Activated naive CD4-positive, alpha-beta T cell treated with anti-CD3 and anti-CD28 coated beads, Interleukin-2, amount 50 U/mL, for 72 hours (primary cell): ENCODE results near the gene CATSPERD. TPM values are rescaled to one million over a fixed set of nuclear protein-coding genes. Genes with fewer than 3 reads are reported as not detected.
A peak's percentile ranks its signal among the peaks of the same experiment; 100 is the strongest.
"Not testable (repeated sequence)": the region's sequence is repeated elsewhere in the genome, so short reads cannot be mapped to it uniquely, and the experiment has no call there.

Source experiments
- ATAC-seq, 2 donors: fragments of 150-1000 bp; cut with Tn5 transposase; 2 replicates each; pipeline ENCODE4 v1.10.0; 2021; ENCODE audit warnings: mild to moderate bottlenecking in 2 of 2, moderate library complexity in 2 of 2
- DNase-seq, 2 donors: peaks; one replicate each; pipeline ENCODE4 v3.0.0; 2021 to 2022; ENCODE audit warnings: low spot score in 2 of 2
- H3K27ac Mint-ChIP-seq, 2 donors: one replicate each; pipeline ENCODE4 v1.8.0; 2022; ENCODE audit warnings: mild to moderate bottlenecking in 2 of 2, mixed read lengths in 2 of 2
- H3K36me3 Mint-ChIP-seq, 2 donors: one replicate each; pipeline ENCODE4 v1.8.0; 2022; ENCODE audit warnings: mixed read lengths in 2 of 2
- H3K9me3 Mint-ChIP-seq, 2 donors: one replicate each; pipeline ENCODE4 v1.8.0; 2022; ENCODE audit warnings: mixed read lengths in 2 of 2
- total RNA-seq, 2 donors: library from RNA; stranded (reverse); gene quantifications; one replicate each; pipeline ENCODE4 v1.2.3, GENCODE V29; 2022

Gene CATSPERD
- total RNA-seq, 2 donors from 2014 or later: not detected

DNA sequence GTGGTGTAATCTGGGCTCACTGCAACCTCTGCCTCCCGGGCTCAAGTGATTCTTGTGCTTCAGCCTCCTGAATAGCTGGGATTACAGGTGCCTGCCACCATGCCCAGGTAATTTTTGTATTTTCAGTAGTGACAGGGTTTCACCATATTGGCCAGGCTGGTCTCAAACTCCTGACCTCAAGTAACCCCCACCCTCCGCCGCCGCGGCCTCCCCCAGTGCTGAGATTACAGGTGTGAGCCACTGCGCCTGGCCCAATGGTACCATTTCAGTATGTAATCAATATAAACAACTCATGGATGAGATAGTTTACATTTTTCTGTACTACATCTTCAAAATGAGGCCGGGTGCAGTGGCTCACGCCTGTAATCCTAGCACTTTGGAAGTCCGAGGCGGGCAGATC is 24.6 kb downstream of the CATSPERD start:
- not testable (repeated sequence) for H3K27ac Mint-ChIP-seq, ATAC-seq, H3K36me3 Mint-ChIP-seq, H3K9me3 Mint-ChIP-seq, DNase-seq

- not testable (repeated sequence) for DNase-seq, H3K27ac Mint-ChIP-seq, ATAC-seq, H3K9me3 Mint-ChIP-seq, H3K36me3 Mint-ChIP-seq
Observed at GRCh38 chr19:5748920-5749319, 28.5 kb downstream of the CATSPERD start.

DNA sequence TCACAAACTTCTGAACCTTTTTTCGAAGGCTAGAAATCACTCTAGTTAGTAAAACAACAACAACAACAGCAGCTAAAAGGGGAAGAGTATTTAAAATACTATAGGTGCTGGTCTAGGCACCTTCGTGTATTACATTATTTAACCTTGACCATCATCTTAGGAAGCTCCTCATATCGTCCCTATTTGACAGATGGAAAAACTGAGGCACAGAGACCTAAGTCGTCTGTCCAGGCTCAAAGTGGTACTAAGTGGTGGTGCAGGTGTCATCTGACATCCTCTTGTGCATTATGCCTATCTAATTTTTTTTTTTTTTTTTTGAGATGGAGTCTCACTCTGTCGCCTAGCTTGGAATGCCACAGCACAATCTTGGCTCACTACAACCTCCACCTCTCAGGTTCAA is 29.1 kb downstream of the CATSPERD start:
- no peaks in the 10 kb centered on the region for H3K36me3 Mint-ChIP-seq
- no peak overlapping the region for H3K27ac Mint-ChIP-seq
- no peaks in the 10 kb centered on the region for H3K9me3 Mint-ChIP-seq
- ATAC-seq: no peak
- DNase-seq: no peak

GRCh38 chr19:5751709-5752108 is 31.3 kb downstream of the CATSPERD start:
- no peak for ATAC-seq
- Mint-ChIP-seq H3K27ac (no peak overlapping the region), H3K9me3 (no peaks in the 10 kb centered on the region), H3K36me3 (no peaks in the 10 kb centered on the region)
- DNase-seq: no peak

DNA sequence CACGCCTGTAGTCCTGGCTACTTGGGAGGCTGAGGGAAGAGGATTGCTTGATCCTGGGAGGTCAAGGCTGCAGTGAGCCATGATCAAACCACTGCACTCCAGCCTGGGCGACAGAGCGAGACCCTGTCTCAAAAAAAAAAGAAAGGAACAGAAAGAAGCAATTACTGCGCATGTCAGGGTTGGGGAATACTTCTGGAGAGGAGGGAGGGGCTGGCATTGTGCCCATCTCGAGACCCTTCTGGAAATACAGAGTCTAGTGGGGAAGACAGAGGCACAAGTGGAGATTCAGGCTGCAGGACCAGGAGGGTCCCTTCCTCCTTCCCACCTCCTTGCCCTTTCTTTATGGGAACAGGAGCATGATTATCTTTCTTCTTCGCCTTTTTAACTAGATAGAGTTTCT is 33.3 kb downstream of the CATSPERD start:
- no peaks in the 10 kb centered on the region for H3K36me3 Mint-ChIP-seq
- ATAC-seq: no peak
- no peaks in the 10 kb centered on the region for H3K9me3 Mint-ChIP-seq

DNA sequence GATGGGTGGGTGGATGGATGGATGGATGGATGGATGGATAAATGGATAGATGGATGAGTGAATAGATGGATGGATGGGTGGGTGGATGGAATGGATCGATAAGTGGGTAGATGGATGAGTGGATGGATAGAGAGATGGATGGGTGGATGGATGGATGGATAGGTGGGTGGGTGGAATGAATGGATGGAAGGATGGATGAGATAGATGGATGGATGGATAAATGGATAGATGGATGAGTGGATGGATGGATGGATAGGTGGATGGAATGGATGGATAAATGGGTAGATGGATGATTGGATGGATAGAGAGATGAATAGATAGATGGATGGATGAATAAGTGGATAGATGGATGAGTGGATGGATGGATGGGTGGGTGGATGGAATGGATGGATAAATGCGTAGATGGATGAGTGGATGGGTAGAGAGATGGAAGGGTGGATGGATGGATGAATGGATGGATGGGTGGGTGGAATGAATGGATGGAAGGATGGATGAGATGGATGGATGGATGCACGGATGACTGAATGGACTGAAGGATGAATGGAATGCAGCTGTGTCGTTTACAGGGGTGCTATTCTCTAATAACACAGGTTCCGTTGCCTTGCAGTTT is 42.3 kb downstream of the CATSPERD start:
- Mint-ChIP-seq H3K36me3 (no peaks in the 10 kb centered on the region), H3K27ac (no peak overlapping the region), H3K9me3 (no peaks in the 10 kb centered on the region)
- DNase-seq: no peak
- no peak for ATAC-seq

More for the DNA sequence above, 33.3 kb downstream of the CATSPERD start:
- no peak for DNase-seq
- no peak overlapping the region for H3K27ac Mint-ChIP-seq

GRCh38 chr19:5765220-5765619 is 44.8 kb downstream of the CATSPERD start:
- no peaks in the 10 kb centered on the region for H3K36me3 Mint-ChIP-seq

GRCh38 chr19:5767949-5768348 is 47.5 kb downstream of the CATSPERD start:
- Mint-ChIP-seq H3K36me3 (no peaks in the 10 kb centered on the region), H3K9me3 (no peaks in the 10 kb centered on the region), H3K27ac (no peak overlapping the region)
- ATAC-seq (no peak), DNase-seq (no peak)

More at GRCh38 chr19:5765220-5765619, 44.8 kb downstream of the CATSPERD start:
- Mint-ChIP-seq H3K27ac (no peak overlapping the region), H3K9me3 (no peaks in the 10 kb centered on the region)
- ATAC-seq (no peak), DNase-seq (no peak)

DNA sequence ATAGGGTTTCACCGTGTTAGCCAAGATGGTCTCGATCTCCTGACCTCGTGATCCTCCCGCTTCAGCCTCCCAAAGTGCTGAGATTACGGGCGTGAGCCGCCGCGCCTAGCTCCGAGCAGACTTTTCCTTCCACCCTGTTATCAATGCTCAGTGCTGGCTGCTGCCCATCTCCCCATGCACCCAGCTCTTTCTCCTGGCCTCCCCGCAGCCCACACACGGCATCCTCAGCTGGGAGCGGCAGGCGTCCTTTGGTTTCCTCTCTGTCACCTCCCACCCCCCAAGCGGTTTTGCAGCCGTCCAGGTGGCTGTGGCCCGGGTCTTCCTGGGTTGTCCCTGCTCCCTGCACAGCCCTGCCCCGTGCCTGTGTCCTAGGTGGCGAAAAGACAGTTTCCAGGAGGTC is 52.0 kb downstream of the CATSPERD start:
- Mint-ChIP-seq H3K27ac (no peak overlapping the region), H3K9me3 (no peaks in the 10 kb centered on the region), H3K36me3 (no peaks in the 10 kb centered on the region)
- no peak for DNase-seq
- no peak for ATAC-seq

- DNase-seq (no peak), ATAC-seq (no peak)
- no peak overlapping the region for H3K27ac Mint-ChIP-seq
- no peaks in the 10 kb centered on the region for H3K36me3 Mint-ChIP-seq
- H3K9me3 Mint-ChIP-seq: no peaks in the 10 kb centered on the region
Observed at GRCh38 chr19:5773276-5773675, 52.8 kb downstream of the CATSPERD start.

- H3K36me3 Mint-ChIP-seq: no peaks in the 10 kb centered on the region
- no peak overlapping the region for H3K27ac Mint-ChIP-seq
- ATAC-seq (no peak), DNase-seq (no peak)
- H3K9me3 Mint-ChIP-seq: no peaks in the 10 kb centered on the region
Observed at GRCh38 chr19:5774921-5775320, 54.5 kb downstream of the CATSPERD start.

GRCh38 chr19:5775668-5776309 is 55.4 kb downstream of the CATSPERD start:
- ATAC-seq: no peak
- H3K9me3 Mint-ChIP-seq: no peaks in the 10 kb centered on the region
- no peak for DNase-seq
- H3K36me3 Mint-ChIP-seq: no peaks in the 10 kb centered on the region
- no peak overlapping the region for H3K27ac Mint-ChIP-seq

DNA sequence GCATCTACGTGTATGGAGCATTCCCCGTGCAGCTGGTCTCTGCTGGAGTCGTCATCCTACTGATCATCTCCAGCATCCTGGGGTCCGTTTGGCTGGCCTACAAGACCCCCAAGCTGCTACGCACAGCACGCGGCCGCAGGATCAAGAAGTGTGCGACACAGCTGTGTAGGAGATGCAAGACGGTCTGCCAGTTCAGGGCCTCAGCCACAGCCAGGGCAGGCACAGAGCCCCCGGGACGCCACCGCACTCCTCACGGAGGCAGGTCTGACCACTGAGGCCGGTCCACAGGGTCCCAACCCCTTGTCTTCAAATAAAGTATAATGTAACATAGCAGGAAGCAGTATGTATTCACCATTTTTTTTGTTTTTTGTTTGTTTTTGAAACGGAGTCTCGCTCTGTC is 58.0 kb downstream of the CATSPERD start:
- no peak overlapping the region for H3K27ac Mint-ChIP-seq
- ATAC-seq: no peak

GRCh38 chr19:5780916-5781315 is 60.5 kb downstream of the CATSPERD start:
- not testable (repeated sequence) for ATAC-seq, H3K27ac Mint-ChIP-seq, DNase-seq, H3K9me3 Mint-ChIP-seq, H3K36me3 Mint-ChIP-seq

More for the DNA sequence above, 58.0 kb downstream of the CATSPERD start:
- no peak for DNase-seq
- Mint-ChIP-seq H3K9me3 (no peaks in the 10 kb centered on the region), H3K36me3 (no peaks in the 10 kb centered on the region)

DNA sequence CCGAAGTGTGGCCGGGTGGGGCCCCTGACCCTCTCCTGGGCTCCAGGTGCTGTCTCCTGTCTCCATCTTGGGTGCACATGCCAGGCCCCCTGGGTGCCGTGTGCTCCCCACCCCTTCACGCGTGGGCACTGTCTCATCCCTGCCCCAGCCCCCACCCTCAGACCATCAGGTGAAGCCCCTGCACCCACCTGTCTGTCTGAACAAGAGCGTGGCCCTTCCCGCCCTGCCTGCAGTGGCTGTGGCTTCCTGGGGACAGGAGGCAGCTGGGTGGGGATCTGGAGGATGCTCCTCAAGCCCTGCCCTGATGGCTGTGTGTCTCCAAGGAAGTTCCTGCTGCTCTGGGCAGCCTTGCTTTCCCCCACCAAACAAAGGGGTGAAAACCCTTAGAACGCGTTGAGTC is 61.9 kb downstream of the CATSPERD start:
- no peak for ATAC-seq
- Mint-ChIP-seq H3K27ac (no peak overlapping the region), H3K36me3 (peaks cover 0 to 7% of the 10 kb centered on the region in 2 donors), H3K9me3 (no peaks in the 10 kb centered on the region)
- no peak for DNase-seq

DNA sequence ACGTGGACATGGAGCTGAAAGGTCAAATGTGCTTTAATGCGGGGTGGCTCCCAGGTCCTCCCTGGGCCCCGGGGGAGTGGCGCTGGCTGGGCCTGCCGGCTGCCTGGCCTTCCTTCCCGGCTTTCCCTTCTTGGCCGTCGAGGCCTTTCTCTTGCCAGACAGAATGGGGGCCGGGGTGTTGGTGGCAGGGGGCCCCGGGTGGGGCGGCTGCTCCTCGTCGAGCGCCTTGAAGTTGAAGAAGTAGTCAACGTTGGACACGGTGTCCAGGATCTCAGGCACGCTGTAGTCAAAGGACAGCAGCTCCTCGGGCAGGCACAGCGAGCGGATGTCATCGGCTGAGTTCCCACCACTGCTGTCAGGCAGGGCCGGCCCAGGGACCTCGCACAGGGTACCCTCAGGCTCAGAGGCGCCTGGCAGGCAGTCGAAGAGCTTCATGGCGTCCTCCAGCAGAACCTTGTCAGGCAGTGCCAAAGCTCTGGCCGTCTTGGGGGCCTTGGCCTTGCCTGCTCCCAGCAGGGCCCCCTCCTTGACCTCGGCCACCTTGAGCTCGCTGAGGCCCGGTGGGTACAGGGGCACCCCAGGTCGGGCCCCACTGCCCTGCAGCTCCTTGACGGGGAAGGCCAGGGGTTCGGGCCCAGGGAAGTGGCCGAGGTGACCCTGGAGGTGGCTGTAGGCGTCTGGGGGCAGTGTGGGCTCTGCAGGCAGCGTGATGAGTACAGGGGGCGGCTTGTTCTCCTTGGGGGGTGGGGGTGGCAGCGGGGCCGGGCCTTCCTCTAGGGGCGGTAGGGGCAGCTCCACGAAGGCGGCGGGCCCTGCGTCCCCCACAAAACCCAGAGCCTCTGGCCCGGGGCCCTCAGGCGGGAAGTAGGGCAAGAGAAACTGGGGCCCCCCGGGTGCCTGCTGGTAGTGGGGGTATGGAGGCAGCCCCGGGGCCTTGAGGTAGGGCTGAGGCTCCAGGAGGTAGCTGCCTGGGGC is 62.8 kb downstream of the CATSPERD start:
- ATAC-seq: peak; percentile 5 to 10
- Mint-ChIP-seq H3K36me3 (peaks cover 0 to 7% of the 10 kb centered on the region in 2 donors), H3K27ac (no peak overlapping the region), H3K9me3 (no peaks in the 10 kb centered on the region)
- no peak for DNase-seq

- DNase-seq: no peak
- H3K27ac Mint-ChIP-seq: peak within 1 kb of the TSS in 1 of 2 donors; percentile 55
- H3K9me3 Mint-ChIP-seq: no peaks in the 10 kb centered on the region
- ATAC-seq: peak in 1 of 2 donors; percentile 2
- H3K36me3 Mint-ChIP-seq: peaks cover 0 to 7% of the 10 kb centered on the region in 2 donors
Observed at GRCh38 chr19:5784581-5785147, 64.2 kb downstream of the CATSPERD start, which contains the start of gene PRR22. TSS of gene PRR22 (minus strand) at chr19:5784746. CDS start at chr19:5784660, 86 bp downstream.
